Activated T-helper 2 cell treated with anti-CD3 and anti-CD28 coated beads, Interferon-gamma antibody, Interleukin-2, Interleukin-4, amounts not matched to agents 10 μg/mL and 5 μg/mL and 100 μg/mL, durations not matched to agents 14 hours and 24 hours and 36 hours (primary cell): ENCODE data around the gene TMC8. TPM values are rescaled to one million over a fixed set of nuclear protein-coding genes. Genes with fewer than 3 reads are reported as not detected.

Experiments
- DNase-seq: peaks from one replicate; pipeline ENCODE4 v3.0.0; 2021; ENCODE audit warnings: low spot score
- H3K27ac Mint-ChIP-seq: one replicate; pipeline ENCODE4 v1.8.0; 2021; ENCODE audit warnings: mixed read lengths
- H3K27me3 Mint-ChIP-seq: one replicate; pipeline ENCODE4 v1.8.0; 2021; ENCODE audit warnings: low read depth, mixed read lengths
- H3K36me3 Mint-ChIP-seq: one replicate; pipeline ENCODE4 v1.8.0; 2021; ENCODE audit warnings: low read depth, mixed read lengths
- H3K4me1 Mint-ChIP-seq: one replicate; pipeline ENCODE4 v1.8.0; 2021; ENCODE audit warnings: low read depth, mixed read lengths
- H3K4me3 Mint-ChIP-seq: one replicate; pipeline ENCODE4 v1.8.0; 2021; ENCODE audit warnings: low read depth, mild to moderate bottlenecking, moderate library complexity, mixed read lengths
- H3K9me3 Mint-ChIP-seq: one replicate; pipeline ENCODE4 v1.8.0; 2021; ENCODE audit warnings: mixed read lengths
- intact Hi-C: fragments of 100-400 bp; cut with micrococcal nuclease; formaldehyde crosslinking; loops from one replicate; pipeline ENCODE4 v1.15.1; 2023
- total RNA-seq: library from RNA; stranded (reverse); gene quantifications from 2 replicates; pipeline ENCODE4 v1.2.3, GENCODE V29; 2022

The TMC8 gene
- total RNA-seq, 1 donor from 2014 or later: 196 TPM

- peaks cover 55% of the 10 kb centered on the region for H3K36me3 Mint-ChIP-seq
- no peak overlapping the region for H3K4me3 Mint-ChIP-seq
- no peaks in the 10 kb centered on the region for H3K9me3 Mint-ChIP-seq
- H3K27ac Mint-ChIP-seq: no peak overlapping the region
- intact Hi-C loops: no loop called here
- no peaks in the 10 kb centered on the region for H3K27me3 Mint-ChIP-seq
- no peak for DNase-seq
- peaks cover 11% of the 10 kb centered on the region for H3K4me1 Mint-ChIP-seq
Measured at GRCh38 chr17:78103311-78103710, 27.3 kb upstream of the TMC8 start.

GRCh38 chr17:78104540-78104941 lies 26.0 kb upstream of the TMC8 start:
- H3K27ac Mint-ChIP-seq: no peak overlapping the region
- H3K4me3 Mint-ChIP-seq: no peak overlapping the region
- H3K27me3 Mint-ChIP-seq: no peaks in the 10 kb centered on the region
- no peaks in the 10 kb centered on the region for H3K9me3 Mint-ChIP-seq
- peaks cover 11% of the 10 kb centered on the region for H3K4me1 Mint-ChIP-seq
- peaks cover 52% of the 10 kb centered on the region for H3K36me3 Mint-ChIP-seq
- intact Hi-C loops: no loop called here
- DNase-seq: no peak

DNA sequence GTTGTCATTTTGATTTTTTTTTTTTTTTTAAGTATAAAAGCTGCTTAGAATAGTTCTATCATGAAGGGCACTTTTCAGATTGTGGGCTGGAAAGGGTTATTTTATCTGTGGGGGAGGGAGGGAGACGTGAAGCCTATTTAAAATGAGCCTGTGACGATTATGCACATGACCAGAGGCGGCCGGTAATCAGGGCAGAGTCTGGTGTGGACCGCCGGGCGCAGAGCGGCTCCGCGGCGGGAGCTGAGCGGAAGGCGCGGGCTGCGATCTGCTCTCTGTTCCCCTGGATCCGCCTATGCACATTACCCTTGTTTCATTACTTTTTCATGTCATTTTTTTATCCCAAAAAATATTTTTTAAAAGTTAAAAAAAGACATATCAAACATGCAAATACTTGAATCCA lies 25.5 kb upstream of the TMC8 start:
- no peaks in the 10 kb centered on the region for H3K27me3 Mint-ChIP-seq
- no peak overlapping the region for H3K27ac Mint-ChIP-seq
- H3K4me1 Mint-ChIP-seq: peaks cover 11% of the 10 kb centered on the region
- H3K9me3 Mint-ChIP-seq: no peaks in the 10 kb centered on the region
- H3K36me3 Mint-ChIP-seq: peaks cover 48% of the 10 kb centered on the region
- DNase-seq: no peak
- no peak overlapping the region for H3K4me3 Mint-ChIP-seq
- intact Hi-C loops: no loop called here

- H3K27me3 Mint-ChIP-seq: no peaks in the 10 kb centered on the region
- H3K4me3 Mint-ChIP-seq: no peak overlapping the region
- H3K36me3 Mint-ChIP-seq: peaks cover 49% of the 10 kb centered on the region
- intact Hi-C loops: no loop called here
- no peak overlapping the region for H3K27ac Mint-ChIP-seq
- DNase-seq: no peak
- H3K4me1 Mint-ChIP-seq: peaks cover 11% of the 10 kb centered on the region
- no peaks in the 10 kb centered on the region for H3K9me3 Mint-ChIP-seq
Measured at GRCh38 chr17:78105551-78105950, 25.0 kb upstream of the TMC8 start.

- Mint-ChIP-seq H3K4me1 (peaks cover 12% of the 10 kb centered on the region), H3K36me3 (peaks cover 52% of the 10 kb centered on the region), H3K27me3 (no peaks in the 10 kb centered on the region), H3K27ac (no peak overlapping the region), H3K4me3 (no peak overlapping the region), H3K9me3 (no peaks in the 10 kb centered on the region)
- DNase-seq: no peak
- intact Hi-C loops: no loop called here
Measured at GRCh38 chr17:78106211-78106610, 24.4 kb upstream of the TMC8 start.

DNA sequence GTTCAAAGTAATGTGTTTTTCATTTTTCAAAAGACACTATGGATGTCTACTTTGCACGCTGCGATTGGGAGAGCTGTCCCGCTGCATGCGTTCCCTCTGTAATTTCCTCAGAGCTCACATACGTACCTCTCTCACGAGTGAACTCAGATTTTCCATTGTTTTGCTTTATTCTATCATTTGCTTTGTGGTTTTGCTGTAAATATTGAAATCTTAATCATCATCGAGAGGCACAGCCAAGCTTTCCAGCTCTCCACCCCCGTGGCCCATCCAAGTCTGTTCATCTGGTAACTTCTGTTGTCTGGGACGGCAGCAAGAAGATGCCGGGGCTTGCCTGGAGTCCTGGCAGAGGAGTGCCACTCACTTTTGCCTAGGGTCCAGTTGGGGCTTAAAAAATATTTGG lies 23.1 kb upstream of the TMC8 start:
- H3K4me1 Mint-ChIP-seq: peaks cover 13% of the 10 kb centered on the region
- H3K4me3 Mint-ChIP-seq: no peak overlapping the region
- peaks cover 48% of the 10 kb centered on the region for H3K36me3 Mint-ChIP-seq
- H3K27me3 Mint-ChIP-seq: no peaks in the 10 kb centered on the region
- no peak for DNase-seq
- no peaks in the 10 kb centered on the region for H3K9me3 Mint-ChIP-seq
- H3K27ac Mint-ChIP-seq: peak overlapping the region; percentile 63
- intact Hi-C loops: no loop called here

DNA sequence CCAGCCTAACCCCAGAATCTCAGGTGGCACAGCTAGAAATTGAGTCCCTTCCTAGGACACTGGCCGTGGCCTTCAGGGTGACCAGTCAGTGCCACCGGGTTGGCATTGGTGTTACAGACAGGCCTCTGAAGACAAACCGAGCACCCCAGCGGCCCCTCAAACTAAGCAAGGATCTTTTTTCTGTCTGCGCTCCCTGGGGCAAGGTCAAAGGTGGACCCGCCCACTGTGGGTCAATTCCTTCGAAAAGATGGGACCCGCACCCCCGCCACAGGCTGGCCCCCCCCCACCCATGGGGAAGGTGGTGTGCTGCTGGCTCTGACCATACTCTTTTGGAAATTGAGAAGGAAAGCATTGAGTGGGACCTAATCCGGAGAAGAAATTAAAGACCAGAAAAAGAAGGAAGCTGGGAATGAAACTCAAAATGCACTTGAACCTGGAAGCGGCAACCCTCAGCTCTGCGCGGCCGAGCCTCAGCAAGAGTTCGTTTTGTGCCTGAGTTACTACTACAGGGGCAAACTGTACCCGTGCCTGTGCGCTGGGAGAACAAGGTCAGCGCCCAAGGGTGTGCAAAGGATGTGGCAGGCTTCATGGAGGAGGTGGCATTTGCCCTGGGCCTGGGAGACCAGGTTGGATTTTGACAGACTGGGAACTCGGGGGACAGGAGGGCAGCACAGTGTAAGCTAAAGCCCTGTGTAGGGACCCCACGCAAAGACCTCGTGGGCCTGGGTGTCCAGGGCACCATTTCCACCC lies 22.4 kb upstream of the TMC8 start:
- intact Hi-C loops: no loop called here
- no peak for DNase-seq
- peak overlapping the region; percentile 63 for H3K27ac Mint-ChIP-seq
- H3K4me1 Mint-ChIP-seq: peaks cover 17% of the 10 kb centered on the region
- no peaks in the 10 kb centered on the region for H3K9me3 Mint-ChIP-seq
- H3K27me3 Mint-ChIP-seq: no peaks in the 10 kb centered on the region
- peaks cover 53% of the 10 kb centered on the region for H3K36me3 Mint-ChIP-seq
- no peak overlapping the region for H3K4me3 Mint-ChIP-seq

DNA sequence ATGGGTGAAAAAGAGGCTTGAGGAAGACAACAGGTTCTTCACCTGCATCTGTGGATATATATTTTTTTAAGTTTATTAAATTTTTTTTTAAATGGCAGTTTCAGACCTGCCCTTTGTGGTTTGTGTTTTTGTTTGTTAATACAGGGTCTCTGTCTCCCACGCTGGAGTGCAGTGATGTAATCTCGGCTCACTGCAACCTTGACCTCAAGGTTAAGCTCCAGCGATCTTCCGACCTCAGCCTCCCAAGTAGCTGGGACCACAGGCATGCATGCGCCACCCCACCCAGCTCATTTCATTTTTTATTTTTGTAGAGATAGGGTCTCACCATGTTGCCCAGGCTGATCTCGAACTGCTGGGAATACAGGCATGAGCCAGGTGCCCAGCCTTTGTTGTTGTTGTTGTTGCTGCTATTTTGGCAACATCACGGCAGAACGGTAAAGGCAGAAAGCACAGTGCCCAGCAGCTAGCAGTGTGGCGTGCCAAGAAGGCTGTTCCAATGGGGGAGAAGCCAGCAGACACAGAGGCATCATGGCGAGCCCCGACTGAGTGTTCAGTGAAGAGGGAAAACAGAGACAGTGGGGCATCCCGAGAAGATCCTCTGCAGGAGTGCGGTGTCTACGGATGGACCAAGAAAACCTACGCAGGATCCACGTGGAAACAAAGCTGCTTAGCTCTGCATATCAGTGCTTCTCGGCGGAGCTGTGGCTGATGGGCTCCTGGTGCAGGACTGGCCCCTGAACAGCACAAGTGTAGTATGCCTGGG lies 21.7 kb upstream of the TMC8 start:
- Mint-ChIP-seq H3K4me1 (peaks cover 24% of the 10 kb centered on the region), H3K27me3 (no peaks in the 10 kb centered on the region), H3K36me3 (peaks cover 56% of the 10 kb centered on the region), H3K4me3 (no peak overlapping the region), H3K9me3 (no peaks in the 10 kb centered on the region), H3K27ac (no peak overlapping the region)
- intact Hi-C loops: no loop called here
- DNase-seq: no peak

GRCh38 chr17:78109489-78109761 lies 21.1 kb upstream of the TMC8 start:
- Mint-ChIP-seq H3K36me3 (peaks cover 60% of the 10 kb centered on the region), H3K4me1 (peaks cover 29% of the 10 kb centered on the region), H3K4me3 (no peak overlapping the region), H3K9me3 (no peaks in the 10 kb centered on the region), H3K27ac (no peak overlapping the region), H3K27me3 (no peaks in the 10 kb centered on the region)
- DNase-seq: no peak
- intact Hi-C loops: no loop called here

DNA sequence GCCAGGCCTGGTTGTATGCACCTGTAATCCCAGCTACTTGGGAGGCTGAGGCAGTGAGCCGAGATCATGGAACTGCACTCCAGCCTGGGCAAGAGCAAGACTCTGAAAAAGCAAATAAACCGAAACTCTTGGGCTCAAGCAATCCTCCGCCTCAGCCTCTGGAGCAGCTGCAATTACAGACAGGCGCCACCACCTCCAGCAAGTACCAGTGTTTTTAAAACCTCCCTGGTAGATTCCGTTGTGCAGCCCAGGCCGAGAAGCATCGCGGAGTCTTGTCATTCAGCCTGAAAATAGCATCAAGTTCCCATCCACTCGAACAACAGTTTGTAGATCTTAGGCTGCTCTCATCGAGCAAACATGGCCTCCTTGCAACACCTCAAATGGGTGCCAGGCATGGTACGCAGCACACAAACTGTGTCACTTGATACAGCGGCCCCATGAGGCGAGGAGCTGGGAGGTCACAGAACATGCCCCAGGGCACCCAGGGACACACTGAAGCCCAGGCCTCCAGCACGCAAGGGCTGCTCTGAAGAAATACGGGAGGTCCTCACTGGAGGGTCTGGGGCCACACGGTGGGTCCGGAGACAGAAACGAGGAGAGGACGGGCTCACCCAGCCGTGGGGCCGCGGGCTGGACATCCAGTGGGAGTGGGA lies 20.1 kb upstream of the TMC8 start:
- peaks cover 36% of the 10 kb centered on the region for H3K4me1 Mint-ChIP-seq
- no peak overlapping the region for H3K27ac Mint-ChIP-seq
- intact Hi-C loops: no loop called here

DNA sequence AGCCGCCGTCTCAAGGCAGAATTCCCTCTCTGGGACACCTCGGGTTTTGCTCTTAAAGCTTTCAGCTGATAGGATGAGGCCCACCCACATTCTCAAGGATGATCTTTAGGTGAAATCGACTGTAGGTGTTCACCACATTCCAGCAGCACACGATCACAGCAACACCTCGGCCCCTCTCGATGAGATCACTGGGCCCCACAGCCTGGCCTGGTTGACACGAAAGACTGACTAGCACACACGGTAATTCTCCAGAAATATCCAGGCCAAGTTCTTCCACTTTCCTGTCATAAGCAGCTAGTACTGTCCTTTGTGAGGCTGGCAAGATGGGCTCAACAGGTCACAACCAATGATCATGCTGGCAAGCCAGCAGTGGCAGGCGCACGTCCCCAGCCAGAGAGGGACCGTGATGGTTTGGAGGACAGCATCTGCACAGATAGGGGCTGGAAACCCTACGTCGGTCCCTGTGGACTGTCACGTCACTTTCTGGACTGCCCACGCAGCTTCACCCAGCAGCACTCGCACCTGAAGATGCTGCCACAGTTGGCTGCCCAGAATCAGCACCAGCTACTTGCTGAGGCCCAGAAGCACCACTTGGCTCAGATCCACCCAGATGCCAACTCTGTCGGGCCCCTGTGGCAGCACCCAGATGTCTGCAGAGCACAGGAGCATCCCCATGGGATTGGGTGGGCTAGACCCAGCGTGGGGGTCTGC lies 19.4 kb upstream of the TMC8 start:
- H3K36me3 Mint-ChIP-seq: peaks cover 65% of the 10 kb centered on the region
- H3K27me3 Mint-ChIP-seq: no peaks in the 10 kb centered on the region
- no peak overlapping the region for H3K27ac Mint-ChIP-seq
- no peak overlapping the region for H3K4me3 Mint-ChIP-seq
- H3K9me3 Mint-ChIP-seq: no peaks in the 10 kb centered on the region
- peaks cover 36% of the 10 kb centered on the region for H3K4me1 Mint-ChIP-seq
- intact Hi-C loops: no loop called here
- no peak for DNase-seq

More for the DNA sequence above, 20.1 kb upstream of the TMC8 start:
- no peak for DNase-seq
- Mint-ChIP-seq H3K36me3 (peaks cover 65% of the 10 kb centered on the region), H3K9me3 (no peaks in the 10 kb centered on the region), H3K27me3 (no peaks in the 10 kb centered on the region), H3K4me3 (no peak overlapping the region)

- Mint-ChIP-seq H3K4me1 (peaks cover 36% of the 10 kb centered on the region), H3K4me3 (no peak overlapping the region), H3K27me3 (no peaks in the 10 kb centered on the region), H3K27ac (no peak overlapping the region), H3K9me3 (no peaks in the 10 kb centered on the region), H3K36me3 (peaks cover 68% of the 10 kb centered on the region)
- intact Hi-C loops: loop anchor here (2.0 kb wide), 1 partner anchor 65 kb away; no protein-coding TSS in a partner anchor
- DNase-seq: no peak
Measured at GRCh38 chr17:78111727-78112517, 18.6 kb upstream of the TMC8 start.
